OCI-LY3 (cell line): Measurements from ENCODE around the gene SMIM21.

ENCODE experiments used
- CTCF ChIP-seq: fragments of 200-600, 300-600 bp; sonication (generic); IDR thresholded peaks from 2 replicates; pipeline ENCODE4 v1.5.1; 2014; ENCODE audit warnings: antibody characterized with exemption, low read length, low read depth
- EZH2phosphoT487 ChIP-seq: fragments of 200-600 bp; shearing (Covaris generic); IDR thresholded peaks from 2 replicates; pipeline ENCODE4 v1.6.1; 2018; ENCODE audit warnings: antibody characterized with exemption, mixed run types, low read depth

DNA sequence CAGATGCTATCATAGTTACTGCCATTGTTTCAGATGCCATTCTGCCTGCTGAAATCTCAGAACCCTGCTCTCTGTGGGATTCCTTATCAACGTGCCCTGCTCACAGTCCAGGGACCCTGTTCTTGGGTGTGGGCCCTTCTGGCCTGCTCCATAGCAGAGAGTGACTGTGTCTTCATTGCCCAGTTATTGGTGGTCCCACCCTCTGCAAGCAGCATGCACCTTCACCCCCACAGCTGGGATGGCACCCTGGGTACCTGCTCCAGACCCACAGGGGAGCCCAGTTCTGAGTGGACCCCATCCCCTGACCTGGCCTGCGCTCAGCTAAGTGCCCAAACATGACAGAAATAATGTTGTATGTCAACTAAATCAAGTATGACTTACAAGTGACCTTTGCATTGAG, 36.6 kb downstream of the SMIM21 start:
- TF ChIP-seq CTCF: no peak
- no peak for TF ChIP-seq EZH2phosphoT487
